ENCODE data around the gene CIC.
A peak's percentile ranks its signal among the peaks of the same experiment; 100 is the strongest.

Gene CIC

GRCh38 chr19:42301646-42302203 lies 32.7 kb downstream of the CIC start, which contains the start of gene PRR19:
Gene PRR19, plus strand, starts transcription at chr19:42302132. Its CDS starts 7,453 bp downstream, at chr19:42309585.
- Mint-ChIP-seq H3K27me3 (ENCODE audit: low read depth, poor library complexity) (peaks cover 5% of the 10 kb centered on the region), H3K9me3 (no peaks in the 10 kb centered on the region), H3K4me1 (peaks cover 36% of the 10 kb centered on the region), H3K27ac (peak within 1 kb of the TSS; percentile 74), H3K4me3 (peak within 1 kb of the TSS; percentile 93), H3K36me3 (ENCODE audit: low read depth) (peaks cover 12% of the 10 kb centered on the region)
- TF ChIP-seq CTCF (IDR thresholded peaks at IDR 0.05), result no peak
- no peak for DNase-seq

- Mint-ChIP-seq H3K4me1 (peaks cover 40% of the 10 kb centered on the region), H3K9me3 (peaks cover 3% of the 10 kb centered on the region), H3K27me3 (ENCODE audit: low read depth, poor library complexity) (peaks cover 5% of the 10 kb centered on the region), H3K4me3 (peak overlapping the region; percentile 93), H3K36me3 (ENCODE audit: low read depth) (peaks cover 8% of the 10 kb centered on the region), H3K27ac (peak overlapping the region; percentile 74)
- no peak for TF ChIP-seq CTCF (IDR thresholded peaks at IDR 0.05)
- no peak for DNase-seq
These were observed 34.0 kb downstream of the CIC start for GRCh38 chr19:42303101-42303464.

GRCh38 chr19:42303876-42304275 lies 34.8 kb downstream of the CIC start:
- H3K27ac Mint-ChIP-seq, result no peak overlapping the region
- peaks cover 8% of the 10 kb centered on the region for H3K36me3 Mint-ChIP-seq (ENCODE audit: low read depth)

GRCh38 chr19:42306646-42307045 lies 37.6 kb downstream of the CIC start:
- Mint-ChIP-seq H3K9me3 (peaks cover 4% of the 10 kb centered on the region), H3K27ac (no peak overlapping the region), H3K4me3 (no peak overlapping the region), H3K36me3 (ENCODE audit: low read depth) (no peaks in the 10 kb centered on the region), H3K4me1 (peaks cover 26% of the 10 kb centered on the region), H3K27me3 (ENCODE audit: low read depth, poor library complexity) (peaks cover 14% of the 10 kb centered on the region)
- TF ChIP-seq CTCF (IDR thresholded peaks at IDR 0.05), result no peak
- no peak for DNase-seq

More at GRCh38 chr19:42303876-42304275, 34.8 kb downstream of the CIC start:
- no peak for DNase-seq
- H3K9me3 Mint-ChIP-seq, result peaks cover 4% of the 10 kb centered on the region
- H3K4me1 Mint-ChIP-seq, result peaks cover 40% of the 10 kb centered on the region
- peak overlapping the region; percentile 93 for H3K4me3 Mint-ChIP-seq
- no peak for TF ChIP-seq CTCF (IDR thresholded peaks at IDR 0.05)
- H3K27me3 Mint-ChIP-seq (ENCODE audit: low read depth, poor library complexity), result peaks cover 3% of the 10 kb centered on the region

- DNase-seq, result no peak
- Mint-ChIP-seq H3K36me3 (ENCODE audit: low read depth) (no peaks in the 10 kb centered on the region), H3K9me3 (peaks cover 4% of the 10 kb centered on the region), H3K4me1 (peaks cover 14% of the 10 kb centered on the region), H3K4me3 (no peak overlapping the region), H3K27me3 (ENCODE audit: low read depth, poor library complexity) (peaks cover 38% of the 10 kb centered on the region), H3K27ac (no peak overlapping the region)
- TF ChIP-seq CTCF (IDR thresholded peaks at IDR 0.05), result no peak
These were observed 40.6 kb downstream of the CIC start for GRCh38 chr19:42309686-42310085.

- no peak for TF ChIP-seq CTCF (IDR thresholded peaks at IDR 0.05)
- DNase-seq, result no peak
- peaks cover 4% of the 10 kb centered on the region for H3K9me3 Mint-ChIP-seq
- H3K36me3 Mint-ChIP-seq (ENCODE audit: low read depth), result no peaks in the 10 kb centered on the region
- no peak overlapping the region for H3K27ac Mint-ChIP-seq
- H3K4me3 Mint-ChIP-seq, result no peak overlapping the region
- peaks cover 18% of the 10 kb centered on the region for H3K4me1 Mint-ChIP-seq
- H3K27me3 Mint-ChIP-seq (ENCODE audit: low read depth, poor library complexity), result peaks cover 55% of the 10 kb centered on the region
These were observed 42.6 kb downstream of the CIC start for GRCh38 chr19:42311657-42312056.

Data from nephron progenitor cell (in vitro differentiated cells).